NCI-H460 (cell line): ENCODE measurements around the gene OR6Q1. TPM values are rescaled to one million over a fixed set of nuclear protein-coding genes. Genes with fewer than 3 reads are reported as not detected.
"Not testable (repeated sequence)": the region's sequence is repeated elsewhere in the genome, so short reads cannot be mapped to it uniquely, and the experiment has no call there.

ENCODE experiments used
- DNase-seq: peaks from one replicate; pipeline ENCODE4 v3.0.0-alpha.2; 2016; ENCODE audit warnings: low read depth; ENCODE audit errors: extremely low read depth
- polyA plus RNA-seq: library from polyadenylated mRNA; depleted of rRNA; stranded (reverse); fragments of >200 nt; gene quantifications from 2 replicates; pipeline ENCODE4 v1.2.3, GENCODE V29; 2014; cell fraction: nucleus; rRNA removed
- total RNA-seq: library from RNA; depleted of rRNA; stranded (reverse); fragments of >200 nt; shearing (Covaris generic); gene quantifications from 2 replicates; pipeline ENCODE4 v1.2.3, GENCODE V29; 2014; rRNA removed

OR6Q1 gene, protein sequence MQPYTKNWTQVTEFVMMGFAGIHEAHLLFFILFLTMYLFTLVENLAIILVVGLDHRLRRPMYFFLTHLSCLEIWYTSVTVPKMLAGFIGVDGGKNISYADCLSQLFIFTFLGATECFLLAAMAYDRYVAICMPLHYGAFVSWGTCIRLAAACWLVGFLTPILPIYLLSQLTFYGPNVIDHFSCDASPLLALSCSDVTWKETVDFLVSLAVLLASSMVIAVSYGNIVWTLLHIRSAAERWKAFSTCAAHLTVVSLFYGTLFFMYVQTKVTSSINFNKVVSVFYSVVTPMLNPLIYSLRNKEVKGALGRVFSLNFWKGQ
- not detected in 2 replicates for total RNA-seq
- not detected in 2 replicates for polyA plus RNA-seq

DNA sequence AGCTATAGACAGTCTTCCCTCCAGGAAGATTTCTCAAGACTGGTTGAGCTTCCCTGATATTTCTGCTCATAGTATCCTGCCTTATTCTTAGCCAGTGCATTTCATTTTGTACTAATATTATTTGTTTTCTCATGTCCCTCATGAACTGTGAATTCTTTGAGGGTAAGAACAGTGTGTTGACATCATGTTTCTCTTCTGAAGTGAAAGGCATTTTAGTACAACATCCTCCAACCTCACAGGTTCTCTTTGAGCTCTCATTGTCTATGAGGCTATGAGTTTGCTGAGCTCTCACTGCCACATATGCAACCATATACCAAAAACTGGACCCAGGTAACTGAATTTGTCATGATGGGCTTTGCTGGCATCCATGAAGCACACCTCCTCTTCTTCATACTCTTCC, at the start of gene OR6Q1:
OR6Q1 (plus strand) TSS at position 301 of the 400 bp plus-strand sequence; CDS start at position 301, 0 bp downstream.
- DNase-seq = no peak

DNA sequence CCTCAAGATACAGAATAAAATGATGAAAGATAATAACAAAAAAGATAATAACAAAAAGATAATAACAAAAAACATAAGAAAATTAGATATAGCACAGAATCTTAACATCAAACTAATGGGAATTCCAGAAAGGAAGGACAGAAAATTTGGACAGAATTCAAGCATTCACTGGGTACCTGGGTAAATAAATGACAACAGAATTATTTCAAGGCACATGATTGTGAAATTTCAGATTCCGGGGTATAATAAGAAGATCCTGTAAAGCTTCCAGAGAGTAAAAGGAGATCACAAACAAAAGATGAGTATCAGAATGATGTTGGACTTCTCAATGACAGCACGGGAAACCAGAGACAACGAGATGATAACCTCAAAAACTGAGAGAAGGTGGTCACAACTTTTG, 49.2 kb upstream of the OR6Q1 start:
- DNase-seq = no peak

DNA sequence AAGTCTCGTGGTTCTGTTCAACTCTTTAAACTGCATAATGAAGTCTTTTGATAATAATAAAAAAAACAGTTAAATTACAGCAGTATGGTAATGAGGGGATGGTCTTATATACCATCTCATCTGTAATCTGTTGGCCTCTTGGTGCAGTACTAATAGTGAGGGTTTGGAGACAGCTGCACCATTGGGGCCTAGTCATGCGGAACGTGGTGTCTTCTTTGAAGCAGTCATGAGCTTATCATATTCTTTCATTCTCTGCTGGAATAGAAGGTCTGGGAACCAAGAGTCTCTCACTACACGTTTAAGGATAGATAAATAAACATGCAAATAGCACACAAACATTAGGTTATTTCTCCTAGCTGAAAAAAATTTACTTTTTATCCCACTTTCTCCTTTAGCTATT, 48.0 kb upstream of the OR6Q1 start:
- DNase-seq = no peak

DNA sequence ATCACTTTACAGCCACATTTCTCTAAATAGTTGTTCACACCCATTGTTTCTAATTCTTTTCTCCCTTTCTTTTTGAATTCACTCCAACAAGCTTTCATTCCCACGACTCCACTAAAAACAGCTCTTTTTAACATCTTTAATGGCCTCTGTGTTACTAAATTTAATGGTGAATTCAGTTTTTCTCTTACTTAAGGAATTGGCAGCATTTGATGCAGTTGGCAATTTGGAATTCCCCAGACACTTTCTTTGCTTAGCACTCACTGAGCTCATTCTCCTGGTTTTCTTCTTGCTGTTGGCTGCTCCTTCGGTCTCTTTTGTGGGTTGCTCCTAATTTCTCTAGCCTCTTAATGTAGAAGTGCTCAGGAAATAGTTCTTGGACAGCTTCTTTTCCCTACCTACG, 47.6 kb upstream of the OR6Q1 start:
- no peak for DNase-seq

DNA sequence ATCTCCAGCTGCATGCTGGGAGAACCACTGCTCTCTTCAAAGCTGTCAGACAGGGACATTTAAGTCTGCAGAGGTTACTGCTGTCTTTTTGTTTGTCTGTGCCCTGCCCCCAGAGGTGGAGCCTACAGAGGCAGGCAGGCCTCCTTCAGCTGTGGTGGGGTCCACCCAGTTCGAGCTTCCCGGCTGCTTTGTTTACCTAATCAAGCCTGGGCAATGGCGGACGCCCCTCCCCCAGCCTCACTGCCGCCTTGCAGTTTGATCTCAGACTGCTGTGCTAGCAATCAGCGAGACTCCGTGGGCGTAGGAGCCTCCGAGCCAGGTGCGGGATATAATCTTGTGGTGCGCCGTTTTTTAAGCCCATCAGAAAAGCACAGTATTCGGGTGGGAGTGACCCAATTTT, 31.2 kb upstream of the OR6Q1 start:
- not testable (repeated sequence) for DNase-seq

DNA sequence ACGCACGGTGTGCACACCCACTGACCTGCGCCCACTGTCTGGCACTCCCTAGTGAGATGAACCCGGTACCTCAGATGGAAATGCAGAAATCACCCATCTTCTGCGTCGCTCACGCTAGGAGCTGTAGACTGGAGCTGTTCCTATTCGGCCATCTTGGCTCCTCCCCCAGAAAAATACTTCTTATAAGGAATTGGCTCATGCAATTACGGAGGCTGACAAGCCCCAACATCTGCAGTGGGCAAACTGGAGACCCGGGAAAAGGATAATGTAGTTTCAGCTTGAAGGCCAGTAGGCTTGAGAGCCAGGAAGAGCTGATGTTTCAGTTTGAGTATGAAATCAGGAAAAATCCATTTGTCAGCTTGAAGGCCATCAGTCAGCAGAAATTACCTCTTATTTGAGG, 30.7 kb upstream of the OR6Q1 start:
- not testable (repeated sequence) for DNase-seq

DNA sequence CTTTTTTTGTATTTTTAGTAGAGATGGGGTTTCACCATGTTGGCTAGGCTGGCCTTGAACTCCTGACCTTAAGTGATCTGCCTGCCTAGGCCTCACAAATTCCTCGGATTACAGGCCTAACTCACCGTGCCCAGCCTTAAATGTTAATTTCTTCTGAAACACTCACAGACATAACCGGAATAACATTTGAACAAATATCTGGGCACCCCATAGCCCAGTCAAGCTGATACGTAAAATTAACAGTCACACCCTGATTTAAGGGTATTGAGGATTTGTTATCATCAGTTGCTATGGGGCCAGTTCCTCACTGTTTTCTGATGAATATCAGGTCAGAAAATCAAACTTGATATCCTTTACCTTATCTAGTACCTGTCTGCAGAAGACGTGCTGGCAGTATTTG, 30.1 kb upstream of the OR6Q1 start:
- no peak for DNase-seq

DNA sequence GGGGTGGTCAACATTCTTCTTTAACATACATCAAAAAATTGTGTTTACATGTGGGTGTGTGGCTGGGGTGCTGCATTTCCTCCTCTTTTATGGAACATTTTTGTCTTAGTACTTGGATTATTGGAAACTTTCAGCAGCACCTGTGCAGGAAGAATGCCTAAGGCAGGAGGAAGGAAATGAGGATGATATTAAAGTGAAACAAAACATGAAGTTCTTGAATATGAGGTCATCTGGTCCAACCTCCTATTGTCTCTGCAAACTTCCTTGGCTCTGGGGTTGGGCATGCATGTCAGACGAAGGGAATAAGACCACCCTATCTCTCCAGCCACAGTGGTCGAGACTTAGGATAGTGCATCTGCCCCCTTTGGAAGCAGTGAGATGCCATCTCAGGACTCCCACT, 27.7 kb upstream of the OR6Q1 start:
- no peak for DNase-seq

DNA sequence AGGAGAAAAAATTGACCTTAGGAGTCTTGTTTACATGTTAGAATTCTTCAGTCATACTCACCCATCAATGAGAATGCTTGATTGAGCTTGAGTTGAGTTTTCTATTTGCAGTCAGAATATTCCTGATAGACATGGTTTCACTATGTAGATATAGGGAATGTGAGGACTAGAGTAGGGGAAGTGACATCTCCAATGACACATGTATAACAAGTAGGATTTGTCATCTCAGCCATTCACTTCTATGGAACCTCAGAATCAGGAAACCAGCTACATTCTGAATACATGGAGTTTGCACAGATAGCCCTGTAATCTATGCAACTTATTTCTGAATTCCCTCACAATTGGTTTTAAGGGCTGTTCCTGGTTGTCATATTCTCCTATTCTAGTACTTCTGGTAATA, 27.2 kb upstream of the OR6Q1 start:
- no peak for DNase-seq

DNA sequence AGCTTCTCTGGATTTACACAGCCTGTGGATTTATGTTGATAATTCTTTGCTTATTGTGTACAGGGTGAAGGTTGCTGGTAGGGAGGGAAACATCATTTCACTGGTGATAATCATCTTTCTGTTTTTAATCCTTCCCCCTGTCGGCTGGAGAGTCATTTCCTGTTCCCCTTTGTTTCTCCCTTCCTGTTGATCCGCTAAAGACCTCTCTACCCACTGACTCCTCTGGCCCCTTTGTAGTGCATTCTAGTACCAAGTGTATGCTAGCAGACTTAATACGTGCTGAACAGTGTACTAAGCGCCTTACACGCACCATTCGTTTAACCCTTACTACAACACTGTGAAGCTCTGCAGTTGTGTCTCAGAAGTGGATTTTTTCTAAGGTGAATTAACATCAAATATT, 26.1 kb upstream of the OR6Q1 start:
- no peak for DNase-seq

DNA sequence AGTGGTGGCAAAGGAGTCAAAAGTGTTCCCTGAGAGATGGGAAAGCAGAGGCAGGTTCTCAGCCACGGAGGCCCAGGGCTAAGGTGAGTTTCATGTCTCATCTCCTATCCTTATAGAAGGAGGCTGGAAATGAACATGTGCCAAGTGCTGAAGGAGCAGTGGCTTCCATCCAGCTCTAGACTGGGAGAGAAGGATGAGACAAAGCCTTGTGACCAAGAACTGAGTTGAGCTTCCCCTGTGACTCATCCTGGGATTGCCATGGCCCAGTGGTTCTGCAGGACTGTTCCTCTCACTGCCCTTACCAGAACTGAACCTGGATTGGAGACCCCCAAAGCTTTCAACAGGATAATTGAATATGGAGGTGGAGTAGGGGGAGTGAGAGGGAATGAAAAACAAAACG, 23.8 kb upstream of the OR6Q1 start:
- DNase-seq = no peak

DNA sequence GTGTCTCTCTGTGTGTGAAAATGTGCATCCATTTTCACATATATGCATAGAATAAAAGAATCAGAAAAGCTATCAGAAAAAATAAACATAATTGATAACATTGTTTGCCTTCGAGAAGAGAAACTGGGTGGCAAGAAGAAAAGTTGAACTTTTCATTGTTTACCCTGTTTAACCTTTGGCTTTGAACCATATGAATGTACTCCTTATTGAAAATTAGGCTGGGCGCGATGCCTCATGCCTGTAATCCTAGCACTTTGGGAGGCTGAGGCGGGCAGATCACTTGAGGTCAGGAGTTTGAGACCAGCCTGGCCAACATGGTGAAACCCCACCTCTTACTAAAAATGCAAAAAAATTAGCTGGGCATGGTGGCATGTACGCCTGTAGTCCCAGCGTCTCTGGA, 19.0 kb upstream of the OR6Q1 start:
- DNase-seq = no peak

DNA sequence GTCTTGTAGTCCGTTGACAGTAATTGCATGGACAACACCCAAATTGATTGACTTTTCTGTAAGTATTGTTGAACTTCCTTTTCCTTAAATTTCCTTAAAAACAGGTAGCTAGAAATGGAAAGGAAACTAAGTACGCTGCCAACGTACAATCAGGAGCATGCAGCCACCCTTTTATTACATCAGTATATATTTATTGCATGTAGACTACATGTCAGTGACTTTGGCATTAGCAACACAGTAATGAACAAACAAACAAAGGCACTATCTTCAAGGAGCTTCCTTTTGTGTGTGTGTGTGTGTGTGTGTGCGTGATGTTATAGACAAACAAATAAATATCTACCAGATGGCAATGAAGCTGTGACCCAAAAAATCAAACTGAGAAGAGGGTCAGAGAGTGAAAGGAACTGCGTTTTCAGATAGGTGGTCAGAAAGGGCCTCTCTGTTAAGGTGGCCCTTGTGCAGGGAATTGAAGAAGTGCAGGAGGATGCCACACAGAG, 7.3 kb upstream of the OR6Q1 start, which contains the start of gene OR9Q1:
OR9Q1 (plus strand) TSS at position 447 of the 497 bp plus-strand sequence. CDS start 155,564 bp downstream, outside the sequence.
- no peak for DNase-seq

DNA sequence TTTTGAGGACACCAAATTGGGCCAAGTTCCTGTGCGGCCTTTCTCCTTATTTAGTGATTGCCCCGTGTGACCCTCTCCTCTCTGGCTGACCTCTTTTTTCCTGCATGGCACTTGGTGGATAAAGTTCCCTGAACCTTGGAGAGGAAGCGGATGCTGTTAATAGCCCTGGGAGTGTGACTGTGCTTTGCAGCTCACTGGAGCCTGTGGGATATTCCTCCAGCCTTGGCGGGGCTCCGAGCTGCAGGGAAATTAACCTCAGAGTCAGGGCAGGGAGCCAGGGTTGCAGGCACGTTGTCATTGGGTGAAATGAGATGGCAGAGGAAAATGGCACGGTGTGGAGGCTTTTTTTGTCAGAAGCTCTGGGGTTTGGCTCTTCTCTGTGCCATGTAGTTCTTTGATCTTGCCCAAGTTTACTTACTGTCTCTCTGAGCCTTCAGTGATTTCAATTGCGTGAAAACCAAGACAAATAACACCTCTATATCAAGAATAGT, 6.1 kb upstream of the OR6Q1 start:
- no peak for DNase-seq

DNA sequence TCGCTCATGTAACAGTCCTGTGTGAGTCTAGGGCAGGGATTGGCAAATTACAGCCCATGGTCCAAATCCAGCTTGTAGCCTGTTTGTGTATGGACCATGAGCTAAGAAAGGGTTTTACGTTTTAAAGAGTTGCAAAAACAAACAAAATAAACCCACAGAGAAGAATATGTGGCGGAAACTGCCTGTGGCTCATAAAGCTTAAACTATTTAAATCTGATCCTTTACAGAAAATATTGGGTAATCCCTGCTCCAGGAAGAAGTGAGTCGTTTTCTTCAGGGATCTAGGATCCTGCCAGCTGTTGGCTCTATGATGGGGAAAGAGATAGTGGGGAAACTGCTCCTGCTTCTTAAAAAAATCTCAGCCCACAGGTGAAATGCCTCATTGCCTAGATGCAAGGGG, 3.4 kb upstream of the OR6Q1 start:
- no peak for DNase-seq

DNA sequence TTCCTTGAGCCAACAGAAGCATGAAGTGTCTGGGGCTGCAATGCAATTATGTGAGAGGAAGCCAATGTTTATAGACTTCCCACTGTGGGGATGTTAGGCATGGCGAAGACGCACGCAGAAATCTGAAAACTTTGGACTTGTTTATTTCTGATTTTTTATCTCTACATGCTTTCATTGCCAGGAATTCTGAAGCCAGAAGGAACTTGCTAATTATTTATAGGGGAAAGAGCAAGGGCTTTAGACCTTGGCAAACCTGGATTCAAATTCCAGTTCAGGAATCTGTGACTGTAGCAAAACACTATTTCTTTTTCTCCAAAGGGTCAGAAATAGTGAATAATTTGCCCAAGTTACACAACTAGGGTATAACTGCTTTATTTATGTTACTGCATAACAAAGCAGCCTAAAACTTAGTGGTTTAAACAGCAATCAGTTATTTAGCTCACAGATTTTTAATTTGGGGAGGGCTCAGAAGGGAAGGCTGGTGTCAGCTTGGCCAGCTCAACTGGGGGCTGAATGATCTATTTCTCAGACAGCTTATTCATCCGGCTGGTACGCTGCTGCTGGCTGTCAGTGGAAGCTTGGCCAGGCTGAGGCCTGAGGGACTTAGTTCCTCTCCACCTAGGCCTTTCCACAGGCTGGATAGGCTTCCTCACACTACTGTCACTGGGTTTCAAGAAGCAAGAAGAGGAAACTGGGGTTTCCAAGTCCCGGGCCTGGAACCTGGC, 1.9 kb upstream of the OR6Q1 start:
- no peak for DNase-seq

DNA sequence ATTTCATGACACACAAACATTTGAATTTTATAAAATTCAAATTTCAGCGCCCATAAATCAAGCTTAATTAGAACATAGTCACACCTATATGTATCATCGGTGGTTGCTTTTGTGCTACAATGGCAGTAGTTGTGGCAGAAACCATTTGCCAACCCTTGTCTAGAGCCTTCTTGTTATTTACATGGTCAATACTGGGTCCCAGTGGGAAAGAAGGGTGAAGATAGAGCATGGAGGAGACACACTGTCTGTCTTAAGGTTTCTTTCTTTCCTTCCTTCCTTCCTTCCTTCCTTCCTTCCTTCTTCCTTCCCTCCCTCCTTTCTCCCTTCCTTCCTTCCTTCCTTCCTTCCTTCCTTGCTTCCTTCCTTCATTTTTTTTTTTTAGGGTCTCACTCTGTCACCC, 3.7 kb downstream of the OR6Q1 start:
- no peak for DNase-seq

DNA sequence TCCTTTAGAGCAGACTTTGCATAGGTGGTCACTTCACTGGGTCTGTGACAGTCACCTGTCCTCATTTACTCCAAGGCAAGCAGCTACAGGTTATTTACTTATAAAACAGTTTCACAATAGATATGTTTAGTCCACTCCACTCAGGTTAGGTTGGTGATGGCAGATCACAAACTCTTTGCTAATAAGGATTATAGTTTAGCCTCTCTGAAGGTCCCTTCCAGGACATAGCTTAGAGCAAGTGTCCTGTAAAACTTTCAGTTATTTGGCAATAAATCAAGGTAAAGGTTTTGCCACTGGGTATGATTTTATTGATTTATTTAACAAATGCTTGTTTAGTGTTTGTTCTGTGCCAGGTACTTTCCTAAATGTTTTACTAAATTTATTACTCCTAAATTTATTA, 8.8 kb downstream of the OR6Q1 start:
- no peak for DNase-seq

DNA sequence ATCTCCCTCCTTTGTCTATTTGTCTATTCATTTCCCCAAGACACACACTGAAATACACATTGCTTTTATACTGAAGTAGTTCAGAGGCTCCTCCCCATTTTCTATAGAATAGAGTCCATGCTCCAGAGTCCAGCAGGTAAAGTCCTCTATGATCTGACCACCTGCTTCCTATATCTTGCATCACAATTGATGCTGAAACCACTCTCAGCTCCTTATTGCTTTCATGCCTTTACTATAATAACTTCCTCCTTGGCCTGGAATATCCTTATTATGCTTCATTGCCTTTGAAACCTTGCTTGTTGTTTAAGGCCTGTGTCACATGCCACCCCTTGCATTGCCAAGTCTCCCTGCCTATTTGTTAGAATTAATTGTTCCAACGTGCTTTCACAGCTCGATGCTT, 12.6 kb downstream of the OR6Q1 start:
- no peak for DNase-seq

DNA sequence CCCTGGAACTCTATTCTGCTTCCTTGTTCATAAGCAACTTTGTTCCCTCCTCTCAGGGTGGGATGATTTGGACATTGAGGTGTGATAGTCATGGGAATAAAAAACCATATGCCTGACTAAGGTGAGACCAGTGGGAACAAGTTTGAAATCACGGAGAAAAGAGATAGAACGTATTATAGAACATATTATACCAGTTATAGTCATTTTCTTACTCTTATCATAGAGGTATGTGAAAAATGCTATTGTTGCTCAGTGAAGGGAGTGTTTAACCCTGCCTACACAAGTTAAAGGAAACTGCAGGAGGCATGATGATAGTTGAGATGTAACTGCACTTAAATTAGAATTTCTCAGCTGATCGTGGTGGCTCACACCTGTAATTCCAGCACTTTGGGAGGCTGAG, 15.5 kb downstream of the OR6Q1 start:
- no peak for DNase-seq

DNA sequence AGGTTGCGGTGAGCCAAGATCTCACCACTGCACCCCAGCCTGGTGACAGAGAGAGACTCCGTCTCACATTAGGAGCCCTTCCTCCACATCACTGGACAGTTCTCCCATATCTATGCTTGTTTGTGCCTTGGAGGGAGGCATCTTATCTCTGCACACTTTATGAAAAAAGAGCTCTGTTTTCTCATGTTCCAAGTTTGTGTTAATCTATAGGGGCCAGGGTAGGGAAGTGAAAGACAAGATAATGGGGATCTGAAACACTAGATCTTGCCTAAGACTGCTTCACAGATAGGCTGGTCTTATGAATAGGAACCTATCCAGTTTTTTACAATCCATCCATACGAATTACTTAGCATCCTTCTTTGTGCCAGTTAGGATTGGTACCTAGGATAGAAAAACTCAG, 17.1 kb downstream of the OR6Q1 start:
- no peak for DNase-seq
